Right atrium auricular region (tissue), 2 donors: Measurements from ENCODE around the gene CRYGD. TPM values are rescaled to one million over a fixed set of nuclear protein-coding genes. Genes with fewer than 3 reads are reported as not detected.
"Not testable (repeated sequence)": the region's sequence is repeated elsewhere in the genome, so short reads cannot be mapped to it uniquely, and the experiment has no call there.

ENCODE experiments used
- DNase-seq: peaks from one replicate; pipeline ENCODE4 v3.0.0-alpha.2; 2019; ENCODE audit warnings: low spot score
- H3K27ac ChIP-seq, 2 donors: fragments of 200-600 bp; sonication (generic); 1 replicate in 1 of 2; 2 replicates in 1 of 2; pipeline ENCODE4 v1.5.1; 2016 to 2019
- H3K27me3 ChIP-seq, 2 donors: fragments of 200-600 bp; sonication (generic); one replicate each; pipeline versions ENCODE4 v1.5.1 to v1.6.0; 2017 to 2019
- H3K36me3 ChIP-seq: fragments of 200-600 bp; sonication (generic); one replicate; pipeline ENCODE4 v1.5.1; 2016
- H3K4me1 ChIP-seq, 2 donors: fragments of 200-600 bp; sonication (generic); one replicate each; pipeline versions ENCODE4 v1.5.1 to v1.6.0; 2017 to 2019
- H3K4me3 ChIP-seq, 2 donors: fragments of 200-600 bp; sonication (generic); 1 replicate in 1 of 2; 2 replicates in 1 of 2; pipeline ENCODE4 v1.5.1; 2017 to 2019; ENCODE audit warnings: mild to moderate bottlenecking in 1 of 2, moderate library complexity in 1 of 2
- H3K9me3 ChIP-seq, 2 donors: fragments of 200-600 bp; sonication (generic); one replicate each; pipeline ENCODE4 v1.5.1; 2019
- total RNA-seq, 2 donors: library from RNA; depleted of rRNA; stranded (reverse); fragments of >200 nt; gene quantifications; one replicate each; pipeline ENCODE4 v1.1.0, GENCODE V29; 2016
- TF ChIP-seq, protein P1 (sequence below), 2 donors: fragments of 200-600 bp; sonication (generic); IDR thresholded peaks; one replicate each; pipeline ENCODE4 v1.5.1; 2019; ENCODE audit warnings: antibody characterized with exemption in 2 of 2

The CRYGD gene
- total RNA-seq, 2 donors from 2014 or later, result not detected

DNA sequence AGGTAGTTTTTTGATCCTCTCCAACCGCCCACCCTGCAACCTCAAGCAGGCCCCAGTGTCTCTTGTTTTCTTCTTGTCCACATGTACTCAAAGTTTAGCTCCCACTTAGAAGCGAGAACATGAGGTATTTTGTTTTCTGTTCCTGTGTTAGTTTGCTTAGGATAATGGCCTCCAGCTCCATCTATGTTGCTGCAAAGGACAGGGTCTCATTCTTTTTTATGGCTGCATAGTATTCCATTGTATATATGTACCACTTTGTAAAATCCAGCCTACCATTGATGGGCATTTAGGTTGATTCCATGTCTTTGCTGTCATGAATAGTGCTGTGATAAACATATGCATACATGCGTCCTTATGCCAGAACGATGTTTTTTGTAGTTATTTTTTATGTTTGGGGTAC, 2.8 kb upstream of the CRYGD start:
- Histone ChIP-seq H3K4me3 (no peak overlapping the region), H3K4me1 (peaks cover 0 to 7% of the 10 kb centered on the region in 2 donors), H3K36me3 (no peaks in the 10 kb centered on the region), H3K9me3 (no peaks in the 10 kb centered on the region), H3K27ac (no peak overlapping the region), H3K27me3 (no peaks in the 10 kb centered on the region)
- no peak for DNase-seq
- TF ChIP-seq, protein P1, sequence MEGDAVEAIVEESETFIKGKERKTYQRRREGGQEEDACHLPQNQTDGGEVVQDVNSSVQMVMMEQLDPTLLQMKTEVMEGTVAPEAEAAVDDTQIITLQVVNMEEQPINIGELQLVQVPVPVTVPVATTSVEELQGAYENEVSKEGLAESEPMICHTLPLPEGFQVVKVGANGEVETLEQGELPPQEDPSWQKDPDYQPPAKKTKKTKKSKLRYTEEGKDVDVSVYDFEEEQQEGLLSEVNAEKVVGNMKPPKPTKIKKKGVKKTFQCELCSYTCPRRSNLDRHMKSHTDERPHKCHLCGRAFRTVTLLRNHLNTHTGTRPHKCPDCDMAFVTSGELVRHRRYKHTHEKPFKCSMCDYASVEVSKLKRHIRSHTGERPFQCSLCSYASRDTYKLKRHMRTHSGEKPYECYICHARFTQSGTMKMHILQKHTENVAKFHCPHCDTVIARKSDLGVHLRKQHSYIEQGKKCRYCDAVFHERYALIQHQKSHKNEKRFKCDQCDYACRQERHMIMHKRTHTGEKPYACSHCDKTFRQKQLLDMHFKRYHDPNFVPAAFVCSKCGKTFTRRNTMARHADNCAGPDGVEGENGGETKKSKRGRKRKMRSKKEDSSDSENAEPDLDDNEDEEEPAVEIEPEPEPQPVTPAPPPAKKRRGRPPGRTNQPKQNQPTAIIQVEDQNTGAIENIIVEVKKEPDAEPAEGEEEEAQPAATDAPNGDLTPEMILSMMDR (IDR thresholded peaks at IDR 0.05), result no peak

DNA sequence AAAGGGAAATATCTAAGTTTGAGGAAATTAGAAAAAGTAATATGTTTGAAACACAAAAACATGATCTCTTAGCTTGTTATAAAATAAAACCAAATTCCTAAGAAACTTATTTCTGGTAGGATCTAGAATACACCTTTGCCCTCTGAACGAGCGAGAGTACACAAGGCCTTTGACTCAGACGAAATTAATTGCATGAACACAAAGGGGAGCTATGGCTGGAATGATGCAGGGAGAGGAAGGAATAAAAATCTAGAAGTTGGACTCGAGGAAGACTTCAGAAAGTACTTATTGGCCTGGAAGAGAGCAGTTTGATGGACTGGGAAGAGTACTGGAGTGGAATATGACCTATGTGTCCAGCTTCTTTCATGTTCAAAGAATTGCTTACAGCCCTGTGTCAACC, 927 bp upstream of the CRYGD start:
- TF ChIP-seq, protein P1 (IDR thresholded peaks at IDR 0.05), result no peak
- no peaks in the 10 kb centered on the region for H3K36me3 ChIP-seq
- no peak for DNase-seq
- H3K9me3 ChIP-seq, result no peaks in the 10 kb centered on the region
- H3K27me3 ChIP-seq, result no peaks in the 10 kb centered on the region
- no peak overlapping the region for H3K4me3 ChIP-seq
- H3K27ac ChIP-seq, result no peak overlapping the region
- H3K4me1 ChIP-seq, result peaks cover 0 to 7% of the 10 kb centered on the region in 2 donors

DNA sequence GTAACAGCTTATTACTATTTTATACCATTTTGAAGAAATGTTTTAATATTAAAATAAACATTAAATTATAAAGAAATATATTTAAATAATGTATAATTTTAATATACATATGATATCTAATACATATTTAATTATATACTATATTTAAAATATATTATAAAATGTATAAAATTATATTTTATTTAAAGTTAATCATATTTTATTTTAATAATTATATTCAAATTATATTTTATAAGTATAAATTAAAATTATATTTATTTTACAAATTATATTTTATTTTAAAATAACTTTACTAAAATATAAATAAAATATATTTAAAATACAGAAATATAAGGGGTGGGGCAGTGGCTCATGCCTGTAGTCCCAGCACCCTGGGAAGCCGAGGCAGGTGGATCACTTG, 2.1 kb downstream of the CRYGD start:
- TF ChIP-seq, protein P1 (IDR thresholded peaks at IDR 0.05), result no peak
- Histone ChIP-seq H3K4me1 (peaks cover 0 to 7% of the 10 kb centered on the region in 2 donors), H3K9me3 (no peaks in the 10 kb centered on the region), H3K27ac (no peak overlapping the region), H3K36me3 (no peaks in the 10 kb centered on the region), H3K27me3 (no peaks in the 10 kb centered on the region), H3K4me3 (no peak overlapping the region)
- DNase-seq, result no peak

GRCh38 chr2:208118918-208119317, 5.4 kb downstream of the CRYGD start:
- TF ChIP-seq, protein P1 (IDR thresholded peaks at IDR 0.05), result no peak
- Histone ChIP-seq H3K27ac (no peak overlapping the region), H3K4me1 (peaks cover 0 to under 1% of the 10 kb centered on the region in 2 donors), H3K4me3 (no peak overlapping the region), H3K27me3 (no peaks in the 10 kb centered on the region), H3K9me3 (no peaks in the 10 kb centered on the region), H3K36me3 (no peaks in the 10 kb centered on the region)
- no peak for DNase-seq

DNA sequence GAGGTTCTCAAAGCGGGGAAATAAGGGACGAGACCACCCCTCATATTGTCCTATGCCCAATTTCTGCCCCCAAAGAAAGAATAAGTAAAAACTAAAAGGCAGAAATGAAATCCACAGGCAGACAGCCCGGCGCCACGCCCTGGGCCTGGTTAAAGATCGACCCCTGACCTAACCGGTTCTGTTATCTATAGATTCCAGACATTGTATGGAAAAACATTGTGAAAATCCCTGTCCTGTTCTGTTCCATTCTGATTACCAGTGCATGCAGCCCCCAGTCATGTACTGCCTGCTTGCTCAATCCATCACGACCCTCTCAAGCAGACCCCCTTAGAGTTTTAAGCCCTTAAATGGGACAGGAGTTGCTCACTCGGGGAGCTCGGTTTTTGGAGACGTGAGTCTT, 6.9 kb downstream of the CRYGD start:
- not testable (repeated sequence) for H3K9me3 ChIP-seq, H3K4me1 ChIP-seq, H3K36me3 ChIP-seq, H3K27ac ChIP-seq, H3K4me3 ChIP-seq, H3K27me3 ChIP-seq, DNase-seq

DNA sequence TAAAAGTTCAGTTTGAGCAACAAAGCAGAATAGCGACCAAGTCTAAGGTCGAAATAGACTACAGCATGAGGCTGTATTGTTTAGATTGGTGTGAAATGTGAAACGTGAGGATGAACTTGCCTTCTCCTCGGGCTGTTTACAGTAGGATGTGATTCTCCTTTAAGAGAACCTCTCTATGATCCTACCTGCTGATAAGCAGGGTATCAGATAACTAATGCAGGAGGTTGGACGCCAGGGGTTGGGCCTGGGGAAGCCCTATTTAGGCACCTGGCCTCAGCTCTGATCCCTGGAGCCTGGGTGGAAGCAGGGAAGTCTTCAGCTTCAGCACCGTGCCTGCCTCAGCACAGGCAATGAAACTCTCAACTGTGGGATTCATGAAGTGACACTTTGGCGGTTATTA, 11.4 kb downstream of the CRYGD start:
- Histone ChIP-seq H3K27me3 (no peaks in the 10 kb centered on the region), H3K9me3 (no peaks in the 10 kb centered on the region), H3K4me3 (no peak overlapping the region), H3K36me3 (no peaks in the 10 kb centered on the region), H3K4me1 (no peaks in the 10 kb centered on the region), H3K27ac (no peak overlapping the region)
- no peak for DNase-seq
- TF ChIP-seq, protein P1 (IDR thresholded peaks at IDR 0.05), result no peak

GRCh38 chr2:208112273-208112745, 12.0 kb downstream of the CRYGD start:
- peak overlapping the region in 1 of 2 donors; percentile 15 for H3K4me3 ChIP-seq
- DNase-seq, H3K4me1 ChIP-seq, H3K27ac ChIP-seq, H3K9me3 ChIP-seq, H3K27me3 ChIP-seq, H3K36me3 ChIP-seq: not testable (repeated sequence)
